Epithelial cell of esophagus (primary cell): Measurements from ENCODE around the gene PIGT.

Source experiments
- DNase-seq: peaks from one replicate; pipeline ENCODE4 v3.0.0; 2010; ENCODE audit warnings: low read depth
- H3K4me3 ChIP-seq: 2 replicates; pipeline ENCODE4 v1.5.1; 2011; ENCODE audit warnings: mild to moderate bottlenecking, low read length, control low read depth
- CTCF ChIP-seq: IDR thresholded peaks from 2 replicates; pipeline ENCODE4 v1.5.1; 2011; ENCODE audit warnings: low read depth, mild to moderate bottlenecking, low read length, control low read depth, inconsistent platforms; ENCODE audit not compliant: insufficient read depth; ENCODE audit errors: missing control alignments

Gene PIGT

GRCh38 chr20:45399018-45399417 lies 16.9 kb upstream of the PIGT start:
- no peak for DNase-seq
- no peak for TF ChIP-seq CTCF
- no peak overlapping the region for H3K4me3 ChIP-seq

- no peak for TF ChIP-seq CTCF
- DNase-seq = no peak
These were observed 15.5 kb upstream of the PIGT start for GRCh38 chr20:45400346-45401031.

GRCh38 chr20:45402946-45403345 lies 13.0 kb upstream of the PIGT start:
- no peak for TF ChIP-seq CTCF

More at GRCh38 chr20:45400346-45401031, 15.5 kb upstream of the PIGT start:
- H3K4me3 ChIP-seq = no peak overlapping the region

GRCh38 chr20:45404438-45404837 lies 11.5 kb upstream of the PIGT start:
- no peak for TF ChIP-seq CTCF
- H3K4me3 ChIP-seq = no peak overlapping the region
- no peak for DNase-seq

More at GRCh38 chr20:45402946-45403345, 13.0 kb upstream of the PIGT start:
- no peak for DNase-seq
- no peak overlapping the region for H3K4me3 ChIP-seq

GRCh38 chr20:45405571-45406259 lies 10.2 kb upstream of the PIGT start:
- no peak for TF ChIP-seq CTCF
- H3K4me3 ChIP-seq = peak overlapping the region; percentile 75
- DNase-seq = peak; percentile 43

- no peak for TF ChIP-seq CTCF
- peak; percentile 43 for DNase-seq
- peak overlapping the region; percentile 75 for H3K4me3 ChIP-seq
These were observed 9.5 kb upstream of the PIGT start for GRCh38 chr20:45406260-45407066.
